Measurements from ENCODE around the gene HBS1L. TPM values are rescaled to one million over a fixed set of nuclear protein-coding genes. Genes with fewer than 3 reads are reported as not detected.

The HBS1L gene
- polyA plus RNA-seq, 1 of the 3 experiments (the other 2 are of a cell fraction), result 19.0 TPM

- CTCF ChIA-PET, result interaction anchor here (0.7 kb wide), 1 partner anchor 1025 kb away, joined by 3 read pairs; no protein-coding TSS in a partner anchor
- WGBS (ENCODE audit: low lambda C conversion rate), result 97% methylated on average over 4 of the region's 4 CpGs
- H2AFZ ChIP-seq (ENCODE audit: low read depth), result no peak overlapping the region
Observed at GRCh38 chr6:135037541-135037940, 17.1 kb downstream of the HBS1L start.

More at GRCh38 chr6:135037541-135037940, 17.1 kb downstream of the HBS1L start:
- no peaks in the 10 kb centered on the region for H3K27me3 ChIP-seq (ENCODE audit: insufficient read depth)
- no peak for TF ChIP-seq FOXM1 (IDR thresholded peaks at IDR 0.05; ENCODE audit: low read depth)
- no peak for TF ChIP-seq RXRA (IDR thresholded peaks at IDR 0.05; ENCODE audit: borderline replicate concordance, low read depth)
- TF ChIP-seq NRF1 (IDR thresholded peaks at IDR 0.05; ENCODE audit: low read depth, low read length), result no peak
- no peak for TF ChIP-seq MEF2A (IDR thresholded peaks at IDR 0.05; ENCODE audit: borderline replicate concordance, low read depth)
- TF ChIP-seq, protein P1, sequence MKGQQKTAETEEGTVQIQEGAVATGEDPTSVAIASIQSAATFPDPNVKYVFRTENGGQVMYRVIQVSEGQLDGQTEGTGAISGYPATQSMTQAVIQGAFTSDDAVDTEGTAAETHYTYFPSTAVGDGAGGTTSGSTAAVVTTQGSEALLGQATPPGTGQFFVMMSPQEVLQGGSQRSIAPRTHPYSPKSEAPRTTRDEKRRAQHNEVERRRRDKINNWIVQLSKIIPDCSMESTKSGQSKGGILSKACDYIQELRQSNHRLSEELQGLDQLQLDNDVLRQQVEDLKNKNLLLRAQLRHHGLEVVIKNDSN (IDR thresholded peaks at IDR 0.05; ENCODE audit: borderline replicate concordance, low read depth), result no peak
- TF ChIP-seq, protein P2, sequence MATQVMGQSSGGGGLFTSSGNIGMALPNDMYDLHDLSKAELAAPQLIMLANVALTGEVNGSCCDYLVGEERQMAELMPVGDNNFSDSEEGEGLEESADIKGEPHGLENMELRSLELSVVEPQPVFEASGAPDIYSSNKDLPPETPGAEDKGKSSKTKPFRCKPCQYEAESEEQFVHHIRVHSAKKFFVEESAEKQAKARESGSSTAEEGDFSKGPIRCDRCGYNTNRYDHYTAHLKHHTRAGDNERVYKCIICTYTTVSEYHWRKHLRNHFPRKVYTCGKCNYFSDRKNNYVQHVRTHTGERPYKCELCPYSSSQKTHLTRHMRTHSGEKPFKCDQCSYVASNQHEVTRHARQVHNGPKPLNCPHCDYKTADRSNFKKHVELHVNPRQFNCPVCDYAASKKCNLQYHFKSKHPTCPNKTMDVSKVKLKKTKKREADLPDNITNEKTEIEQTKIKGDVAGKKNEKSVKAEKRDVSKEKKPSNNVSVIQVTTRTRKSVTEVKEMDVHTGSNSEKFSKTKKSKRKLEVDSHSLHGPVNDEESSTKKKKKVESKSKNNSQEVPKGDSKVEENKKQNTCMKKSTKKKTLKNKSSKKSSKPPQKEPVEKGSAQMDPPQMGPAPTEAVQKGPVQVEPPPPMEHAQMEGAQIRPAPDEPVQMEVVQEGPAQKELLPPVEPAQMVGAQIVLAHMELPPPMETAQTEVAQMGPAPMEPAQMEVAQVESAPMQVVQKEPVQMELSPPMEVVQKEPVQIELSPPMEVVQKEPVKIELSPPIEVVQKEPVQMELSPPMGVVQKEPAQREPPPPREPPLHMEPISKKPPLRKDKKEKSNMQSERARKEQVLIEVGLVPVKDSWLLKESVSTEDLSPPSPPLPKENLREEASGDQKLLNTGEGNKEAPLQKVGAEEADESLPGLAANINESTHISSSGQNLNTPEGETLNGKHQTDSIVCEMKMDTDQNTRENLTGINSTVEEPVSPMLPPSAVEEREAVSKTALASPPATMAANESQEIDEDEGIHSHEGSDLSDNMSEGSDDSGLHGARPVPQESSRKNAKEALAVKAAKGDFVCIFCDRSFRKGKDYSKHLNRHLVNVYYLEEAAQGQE (IDR thresholded peaks at IDR 0.05; ENCODE audit: low read depth, low read length), result no peak
- TF ChIP-seq RCOR1 (IDR thresholded peaks at IDR 0.05; ENCODE audit: low read length), result no peak
- TF ChIP-seq SMC3 (IDR thresholded peaks at IDR 0.05; ENCODE audit: low read depth, low read length), result no peak
- TF ChIP-seq, protein P3, sequence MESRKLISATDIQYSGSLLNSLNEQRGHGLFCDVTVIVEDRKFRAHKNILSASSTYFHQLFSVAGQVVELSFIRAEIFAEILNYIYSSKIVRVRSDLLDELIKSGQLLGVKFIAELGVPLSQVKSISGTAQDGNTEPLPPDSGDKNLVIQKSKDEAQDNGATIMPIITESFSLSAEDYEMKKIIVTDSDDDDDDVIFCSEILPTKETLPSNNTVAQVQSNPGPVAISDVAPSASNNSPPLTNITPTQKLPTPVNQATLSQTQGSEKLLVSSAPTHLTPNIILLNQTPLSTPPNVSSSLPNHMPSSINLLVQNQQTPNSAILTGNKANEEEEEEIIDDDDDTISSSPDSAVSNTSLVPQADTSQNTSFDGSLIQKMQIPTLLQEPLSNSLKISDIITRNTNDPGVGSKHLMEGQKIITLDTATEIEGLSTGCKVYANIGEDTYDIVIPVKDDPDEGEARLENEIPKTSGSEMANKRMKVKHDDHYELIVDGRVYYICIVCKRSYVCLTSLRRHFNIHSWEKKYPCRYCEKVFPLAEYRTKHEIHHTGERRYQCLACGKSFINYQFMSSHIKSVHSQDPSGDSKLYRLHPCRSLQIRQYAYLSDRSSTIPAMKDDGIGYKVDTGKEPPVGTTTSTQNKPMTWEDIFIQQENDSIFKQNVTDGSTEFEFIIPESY (IDR thresholded peaks at IDR 0.05; ENCODE audit: borderline replicate concordance, low read depth), result no peak
- TF ChIP-seq ELF1 (IDR thresholded peaks at IDR 0.05), result no peak
- TF ChIP-seq GATA2 (CRISPR knock-in tag; IDR thresholded peaks at IDR 0.05), result no peak
- TF ChIP-seq JUND (IDR thresholded peaks at IDR 0.05), result no peak
- TF ChIP-seq RFX5 (IDR thresholded peaks at IDR 0.05; ENCODE audit: low read length), result no peak
- H4K20me1 ChIP-seq (ENCODE audit: insufficient read depth), result no peaks in the 10 kb centered on the region
- POLR2A ChIA-PET, result no interaction called here
- no peak overlapping the region for H3K4me2 ChIP-seq
- no peaks in the 10 kb centered on the region for H3F3A ChIP-seq (replicated peaks; ENCODE audit: insufficient read depth)
- H3K9me2 ChIP-seq, result no peaks in the 10 kb centered on the region
- no peak overlapping the region for H3K27ac ChIP-seq (ENCODE audit: low read depth in 2 of 2, low read length in 1 of 2)
- H3K4me1 ChIP-seq (ENCODE audit: control insufficient read depth in 1 of 2, insufficient read depth in 2 of 2, low read depth in 1 of 2, low read length in 1 of 2), result no peaks in the 10 kb centered on the region; a peak in 1 of 4 replicates
- peaks cover 24 to 50% of the 10 kb centered on the region in 2 experiments for H3K36me3 ChIP-seq (replicated peaks in 1 of 2; ENCODE audit: control insufficient read depth in 1 of 2, insufficient read depth in 2 of 2, low read length in 1 of 2)
- H3K9ac ChIP-seq, result no peak overlapping the region
- no peak overlapping the region for H3K4me3 ChIP-seq (ENCODE audit: low read depth in 2 of 2, low read length in 1 of 2)
- H3K9me3 ChIP-seq, result no peaks in the 10 kb centered on the region
- H3K79me2 ChIP-seq (ENCODE audit: insufficient read depth), result peaks cover 37% of the 10 kb centered on the region
- no peak for DNase-seq
